Chondrocyte (in vitro differentiated cells): ENCODE measurements around the gene MOSPD2. TPM values are rescaled to one million over a fixed set of nuclear protein-coding genes. Genes with fewer than 3 reads are reported as not detected.

Experiments
- total RNA-seq: library from RNA; stranded (reverse); gene quantifications from 3 replicates; pipeline ENCODE4 v1.2.1, GENCODE V29; 2021

Gene MOSPD2
- total RNA-seq, 1 donor from 2014 or later: 27.2 TPM

Other genes with a start within 250 kb of the MOSPD2 start
- 3.0 to 7.1 TPM (median 3.2 TPM) in 3 replicates for gene FANCB, start 352 bp upstream of the MOSPD2 start, total RNA-seq